Measurements from ENCODE around the gene MPND.

Gene MPND

DNA sequence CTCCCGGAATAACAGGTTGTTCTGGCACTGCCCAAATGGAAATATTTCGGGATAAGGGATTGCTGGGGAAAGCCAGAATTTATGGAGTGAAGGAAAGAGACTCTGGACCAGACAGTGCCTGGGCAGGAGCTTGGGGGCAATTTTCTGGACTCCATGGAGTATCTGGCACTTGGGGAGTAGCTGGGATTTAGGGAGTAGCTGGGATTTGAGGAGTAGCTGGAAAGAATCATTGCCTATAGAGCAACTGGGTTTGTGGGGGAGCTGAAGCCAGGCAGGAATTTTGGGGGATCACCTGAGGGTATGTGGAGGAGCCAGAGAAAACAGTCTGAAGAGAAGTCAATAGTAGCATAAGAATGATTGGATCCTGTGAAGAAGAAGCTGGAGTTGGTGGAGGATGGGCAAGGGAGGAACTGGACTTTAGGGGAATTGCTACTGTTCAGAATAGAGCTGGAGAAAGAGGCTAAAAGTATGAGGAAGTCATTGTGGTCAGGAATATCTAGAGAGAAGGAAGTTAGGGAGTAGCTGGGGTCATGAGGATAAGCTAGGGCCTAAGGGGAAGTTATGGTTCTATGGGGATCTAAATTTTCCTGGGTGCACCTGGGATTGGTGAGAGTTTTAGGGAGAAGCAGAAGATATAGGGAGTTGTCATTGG is 24.2 kb upstream of the MPND start:
- DNase-seq (ENCODE audit: low read depth in 2 of 2) = no peak

DNA sequence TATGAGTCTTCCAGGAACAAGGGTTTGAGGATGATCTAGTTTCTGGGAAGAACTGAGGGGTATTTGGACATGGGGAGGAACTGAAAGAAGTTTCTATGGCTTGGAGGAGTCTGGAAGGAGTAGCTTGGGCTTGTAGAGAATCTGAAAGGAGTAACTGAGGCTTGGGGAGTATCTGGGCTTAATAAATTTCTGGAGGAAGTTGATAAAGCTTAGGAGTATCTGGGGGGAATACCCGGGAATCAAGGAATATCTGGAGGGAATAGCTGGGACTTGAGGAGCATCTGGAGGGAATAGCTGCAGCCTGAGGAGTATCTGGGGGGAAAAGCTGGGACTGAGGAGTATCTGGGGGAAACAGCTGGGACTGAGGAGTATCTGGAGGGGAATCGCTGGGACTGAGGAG is 22.9 kb upstream of the MPND start:
- DNase-seq (ENCODE audit: low read depth in 2 of 2) = no peak

DNA sequence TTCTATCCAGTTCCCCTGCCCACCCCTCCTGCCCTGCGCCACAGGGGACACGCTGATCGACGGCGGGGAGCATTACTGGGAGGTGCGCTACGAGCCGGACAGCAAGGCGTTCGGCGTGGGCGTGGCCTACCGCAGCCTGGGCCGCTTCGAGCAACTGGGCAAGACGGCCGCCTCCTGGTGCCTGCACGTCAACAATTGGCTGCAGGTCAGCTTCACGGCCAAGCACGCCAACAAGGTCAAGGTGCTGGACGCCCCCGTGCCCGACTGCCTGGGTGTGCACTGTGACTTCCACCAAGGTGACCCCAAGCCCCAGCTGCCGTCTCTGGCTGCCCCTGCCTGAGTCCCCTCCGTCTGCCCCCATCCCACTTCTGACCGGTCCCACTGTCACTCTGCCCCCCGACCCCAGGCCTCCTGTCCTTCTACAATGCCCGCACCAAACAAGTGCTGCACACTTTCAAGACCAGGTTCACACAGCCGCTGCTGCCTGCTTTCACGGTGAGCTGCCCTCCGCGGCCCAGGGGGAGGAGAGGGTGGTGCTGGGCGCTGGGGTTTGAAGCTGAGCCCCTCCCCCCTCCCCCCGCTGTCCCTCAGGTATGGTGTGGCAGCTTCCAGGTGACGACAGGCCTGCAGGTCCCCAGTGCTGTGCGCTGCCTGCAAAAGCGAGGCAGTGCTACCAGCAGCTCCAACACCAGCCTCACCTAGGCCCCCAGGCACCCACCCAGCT is 20.3 kb upstream of the MPND start:
- DNase-seq (ENCODE audit: low read depth in 2 of 2) = no peak

DNA sequence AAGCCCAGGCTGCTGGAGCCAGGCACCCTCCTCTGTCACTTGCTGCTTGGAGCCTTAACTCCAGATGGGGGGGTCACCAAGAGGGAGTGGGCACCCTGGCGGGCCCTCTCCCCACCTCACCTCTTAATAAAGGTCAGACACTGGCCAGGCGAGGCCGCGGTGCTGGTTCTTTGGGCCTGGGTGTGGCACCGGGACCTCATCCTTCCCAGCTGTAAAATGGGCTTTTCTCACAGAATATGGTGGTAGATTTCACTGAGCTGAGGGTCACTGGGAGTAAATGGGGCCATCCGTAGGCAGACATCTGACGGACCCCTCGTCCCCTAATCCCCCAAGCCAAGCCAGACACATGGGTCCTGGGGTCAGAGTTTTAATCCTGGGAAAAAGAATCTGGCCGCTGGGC is 19.7 kb upstream of the MPND start:
- DNase-seq (ENCODE audit: low read depth in 2 of 2) = no peak

DNA sequence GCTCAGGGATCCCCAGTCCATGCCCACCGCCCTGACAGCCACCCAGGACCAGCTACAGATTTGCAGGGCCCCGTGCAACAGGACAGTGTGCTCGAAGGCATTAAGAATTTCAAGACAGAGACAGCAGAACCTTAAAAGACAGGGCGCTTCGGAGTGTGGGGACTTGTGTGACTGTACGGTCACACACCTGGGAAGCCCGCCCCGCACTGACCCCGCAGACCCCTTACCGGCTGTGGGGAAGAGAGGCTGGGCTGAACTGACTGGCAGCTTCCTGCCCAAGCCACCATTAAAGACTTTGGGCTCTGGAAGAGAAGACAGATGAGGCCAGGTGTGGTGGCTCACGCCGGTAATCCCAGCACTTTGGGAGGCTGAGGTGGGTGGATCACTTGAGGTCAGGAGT is 19.1 kb upstream of the MPND start:
- DNase-seq (ENCODE audit: low read depth in 2 of 2) = no peak

DNA sequence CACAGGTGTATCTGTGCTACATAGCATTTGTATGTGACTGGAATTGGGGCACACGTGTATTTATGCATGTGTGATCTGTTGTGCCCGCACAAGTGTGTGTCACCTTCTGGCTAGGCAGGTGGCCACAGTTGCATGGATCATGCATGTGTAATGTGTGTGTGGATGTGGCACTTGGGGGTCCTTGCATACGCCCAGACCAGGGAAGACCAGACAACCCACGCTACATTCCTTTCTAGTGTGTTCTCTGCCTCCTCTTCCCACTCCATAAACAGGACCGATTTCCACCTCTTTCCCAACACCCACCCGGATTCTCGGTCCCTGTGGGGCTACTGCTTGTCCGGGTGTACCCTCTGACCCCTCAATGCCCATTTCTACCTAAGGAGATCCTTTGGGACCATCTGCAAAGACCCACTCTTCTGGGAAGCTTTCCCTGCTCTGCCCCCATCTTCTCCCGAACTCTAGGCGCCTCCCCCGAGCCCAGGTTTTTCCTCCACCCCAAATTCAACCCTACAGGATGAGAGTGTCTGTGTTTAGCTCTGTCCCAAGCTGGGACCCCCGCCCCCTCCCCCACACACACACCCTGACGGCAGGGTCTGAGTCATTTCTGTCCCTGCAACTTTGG is 17.0 kb upstream of the MPND start:
- DNase-seq (ENCODE audit: low read depth in 2 of 2) = no peak

DNA sequence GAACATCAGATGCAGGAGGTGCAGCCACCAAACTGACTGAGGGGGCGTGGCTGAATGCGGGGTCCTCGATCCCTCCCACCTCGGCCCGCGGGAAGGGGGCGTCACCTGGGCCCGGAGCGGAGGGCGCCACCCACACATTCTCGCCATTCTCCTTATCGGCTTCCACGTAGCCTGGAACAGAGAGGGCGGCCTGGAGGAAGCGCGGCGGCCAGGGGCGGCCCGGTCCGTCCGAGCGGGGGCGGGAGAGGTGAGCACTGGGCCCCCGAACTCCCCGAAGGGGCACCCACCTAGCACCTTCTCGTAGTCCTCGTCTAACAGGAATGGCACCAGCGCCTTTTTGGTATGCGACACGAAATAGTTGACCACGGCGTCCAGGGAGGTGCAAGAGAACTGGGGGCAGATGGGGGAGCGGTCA is 16.5 kb upstream of the MPND start:
- DNase-seq (ENCODE audit: low read depth in 2 of 2) = no peak

DNA sequence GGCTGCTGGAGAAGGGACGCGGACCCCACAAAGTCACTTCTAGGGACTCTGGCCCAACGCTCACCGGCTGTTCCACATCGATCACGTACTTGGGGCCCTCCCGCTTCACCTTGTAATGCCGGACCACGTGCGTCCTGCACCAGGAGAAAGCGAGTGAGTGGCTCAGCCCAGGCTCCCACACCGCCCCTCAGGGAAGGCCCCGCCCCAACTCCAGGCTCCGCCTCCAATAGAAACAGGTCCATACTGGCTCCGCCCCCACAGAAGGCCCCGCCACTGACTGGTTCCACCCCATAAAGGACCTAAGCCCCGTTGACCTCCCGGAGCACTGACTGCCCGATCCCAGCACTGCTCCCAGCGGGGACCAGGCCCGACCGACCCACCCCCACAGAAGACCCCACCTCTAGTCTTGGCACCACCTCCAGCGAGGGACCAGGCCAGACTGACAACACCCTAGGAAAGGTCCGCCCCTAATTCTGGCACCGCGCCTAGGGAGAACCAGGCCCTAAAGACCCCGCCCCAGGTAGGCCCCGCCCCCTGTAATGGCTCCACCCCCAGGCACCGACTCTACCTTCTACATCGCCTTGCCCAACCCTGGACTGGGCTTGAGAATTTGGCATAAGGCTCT is 16.0 kb upstream of the MPND start:
- DNase-seq (ENCODE audit: low read depth in 2 of 2) = peak; percentile 84 to 85

DNA sequence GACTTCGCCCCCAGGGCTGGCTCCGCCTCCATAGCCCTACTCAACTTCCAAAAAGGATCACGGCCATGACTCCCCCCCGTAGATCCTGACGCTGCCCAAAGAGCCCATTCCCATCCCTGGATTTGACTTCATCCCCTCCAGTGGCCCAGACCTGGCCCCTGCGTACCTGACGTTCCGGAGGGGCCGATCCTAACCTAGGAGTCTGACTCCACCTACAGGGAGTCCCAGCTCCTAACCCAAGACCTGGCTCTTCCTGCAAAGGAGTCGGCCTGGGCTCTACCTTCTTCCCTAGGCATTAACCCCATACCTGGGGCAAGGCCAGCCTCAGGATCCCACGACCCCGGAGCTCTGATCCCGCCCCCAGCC is 15.5 kb upstream of the MPND start:
- no peak for DNase-seq (ENCODE audit: low read depth in 2 of 2)

DNA sequence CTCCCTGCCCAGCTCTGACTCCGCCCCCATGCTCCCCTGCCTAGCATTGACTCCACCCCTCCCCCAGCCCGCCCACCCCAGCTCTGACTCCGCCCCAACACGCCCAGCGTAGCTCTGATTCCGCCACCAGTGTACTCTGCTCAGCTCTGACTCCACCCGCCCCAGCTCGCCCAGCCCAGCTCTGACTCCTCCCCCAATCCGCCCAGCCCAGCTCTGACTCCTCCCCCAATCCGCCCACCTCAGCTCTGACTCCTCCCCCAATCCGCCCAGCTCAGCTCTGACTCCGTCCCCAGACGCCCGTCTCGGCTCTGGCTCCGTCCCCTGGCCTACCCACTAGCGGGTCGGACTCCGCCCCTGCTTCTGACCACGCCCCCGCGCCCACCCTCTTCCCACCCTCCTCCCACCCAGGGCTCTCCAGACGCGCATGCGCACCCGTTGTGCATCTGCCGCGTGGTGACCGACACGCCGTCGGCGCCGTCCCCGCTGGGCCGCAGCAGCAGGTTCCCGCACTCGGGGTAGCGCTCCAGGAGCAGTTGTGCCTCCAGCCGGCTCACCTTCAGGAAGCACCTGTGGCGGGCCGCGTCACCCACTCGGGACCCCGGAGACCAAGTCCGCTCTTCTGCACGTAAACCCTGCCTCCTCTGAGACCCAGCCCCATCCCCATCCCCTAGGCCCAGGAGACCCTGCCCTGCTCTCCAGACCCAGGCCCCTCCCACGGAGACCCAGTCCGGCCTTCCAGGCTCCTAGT is 14.9 kb upstream of the MPND start:
- peak; percentile 95 to 99 for DNase-seq (ENCODE audit: low read depth in 2 of 2)

DNA sequence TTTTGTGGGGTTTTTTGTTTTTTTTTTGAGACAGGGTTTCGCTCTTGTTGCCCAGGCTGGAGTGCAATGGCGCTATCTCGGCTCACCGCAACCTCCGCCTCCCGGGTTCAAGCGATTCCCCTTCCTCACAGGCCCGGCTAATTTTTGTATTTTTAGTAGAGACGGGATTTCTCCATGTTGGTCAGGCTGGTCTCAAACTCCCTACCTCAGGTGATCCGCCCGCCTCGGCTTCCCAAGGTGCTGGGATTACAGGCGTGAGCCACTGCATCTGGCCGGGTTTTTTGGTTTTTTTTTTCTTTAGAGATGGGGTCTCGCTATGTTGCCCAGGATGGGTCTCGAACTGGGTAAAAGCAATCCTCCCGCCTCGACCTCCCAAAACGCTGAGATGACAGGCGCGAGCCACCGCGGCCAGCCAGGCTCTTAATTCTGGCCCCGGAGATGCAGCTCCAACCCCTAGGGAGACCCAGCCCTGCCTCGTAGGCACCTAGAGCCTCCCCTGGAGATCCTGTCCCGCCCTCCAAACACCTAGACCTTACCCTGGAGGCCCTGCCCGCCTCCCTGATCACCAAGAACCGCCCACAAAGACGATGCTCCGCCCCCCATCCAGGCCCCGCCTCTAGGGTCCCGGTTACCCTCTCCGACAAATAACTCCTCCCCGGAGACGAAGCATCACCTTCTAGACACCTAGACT is 14.2 kb upstream of the MPND start:
- peak in 1 of 2 donors; percentile 47 for DNase-seq (ENCODE audit: low read depth in 2 of 2)

DNA sequence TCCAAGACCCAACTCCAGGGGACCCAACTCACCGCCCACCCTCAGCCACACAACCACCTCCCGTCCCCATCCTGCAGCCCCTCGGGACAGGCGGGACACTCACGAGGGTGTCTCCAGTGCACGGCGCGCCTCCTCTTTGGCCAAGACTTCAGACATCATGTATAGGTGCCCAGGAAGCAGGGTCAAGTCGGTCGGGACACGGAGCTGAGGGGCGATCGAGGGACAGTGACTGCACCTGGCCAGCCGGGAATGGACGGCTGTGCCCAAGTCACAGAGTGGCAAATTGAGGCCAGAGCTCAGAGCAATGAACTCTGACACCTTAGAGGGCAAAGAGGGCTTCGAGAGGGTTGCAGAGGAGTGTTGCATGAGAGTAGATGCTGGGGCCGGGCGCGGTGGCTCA is 13.5 kb upstream of the MPND start:
- DNase-seq (ENCODE audit: low read depth in 2 of 2) = no peak

DNA sequence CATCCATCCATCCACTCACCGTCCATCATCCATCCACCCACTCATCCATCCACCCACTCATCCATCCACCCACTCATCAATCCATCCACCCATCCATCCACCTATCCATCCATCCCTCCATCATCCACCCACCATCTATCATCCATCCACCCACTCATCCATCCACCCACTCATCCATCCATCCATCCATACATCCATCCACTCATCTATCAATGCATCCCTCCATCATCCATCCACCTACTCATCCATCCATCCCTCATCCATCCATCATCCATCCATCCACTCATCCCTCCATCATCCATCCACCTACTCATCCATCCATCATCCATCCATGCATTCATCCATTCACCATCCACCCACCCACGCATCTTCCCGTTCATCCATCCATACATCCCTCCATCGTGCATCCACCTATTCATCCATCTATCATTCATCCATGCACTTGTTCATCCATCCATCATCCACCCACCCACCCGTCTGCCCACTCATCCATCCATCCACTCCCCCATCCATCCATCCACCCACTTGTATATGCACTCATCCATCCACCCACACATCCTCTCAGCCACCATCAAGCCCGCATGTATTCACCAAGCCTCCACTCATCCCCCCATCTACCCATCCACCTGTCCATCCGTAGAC is 8.3 kb upstream of the MPND start:
- no peak for DNase-seq (ENCODE audit: low read depth in 2 of 2)

DNA sequence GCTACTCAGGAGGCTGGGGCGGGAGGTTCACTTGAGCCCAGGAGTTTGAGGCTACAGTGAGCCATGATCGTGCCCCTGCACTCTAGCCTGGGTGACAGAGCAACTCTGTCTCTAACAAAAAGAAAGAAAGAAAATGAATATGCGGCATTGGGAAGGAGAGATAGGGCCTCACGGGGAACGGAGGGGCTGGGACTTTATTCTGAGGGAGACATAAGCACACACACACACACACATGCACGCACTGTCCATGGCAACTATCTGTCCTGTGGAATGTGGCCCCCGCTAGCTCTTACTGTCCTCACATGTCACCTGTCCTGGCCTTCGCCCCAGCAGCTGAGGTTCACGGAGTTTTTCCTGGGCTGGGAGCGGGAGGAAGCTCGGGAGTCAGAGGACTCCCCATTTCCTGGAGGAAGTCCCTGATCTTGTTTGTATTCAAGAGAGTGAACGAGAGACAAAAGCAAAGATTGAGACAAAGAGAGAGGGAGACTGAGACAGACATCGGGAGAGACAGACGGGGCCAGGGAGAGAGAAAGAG is 5.4 kb upstream of the MPND start:
- no peak for DNase-seq (ENCODE audit: low read depth in 2 of 2)

DNA sequence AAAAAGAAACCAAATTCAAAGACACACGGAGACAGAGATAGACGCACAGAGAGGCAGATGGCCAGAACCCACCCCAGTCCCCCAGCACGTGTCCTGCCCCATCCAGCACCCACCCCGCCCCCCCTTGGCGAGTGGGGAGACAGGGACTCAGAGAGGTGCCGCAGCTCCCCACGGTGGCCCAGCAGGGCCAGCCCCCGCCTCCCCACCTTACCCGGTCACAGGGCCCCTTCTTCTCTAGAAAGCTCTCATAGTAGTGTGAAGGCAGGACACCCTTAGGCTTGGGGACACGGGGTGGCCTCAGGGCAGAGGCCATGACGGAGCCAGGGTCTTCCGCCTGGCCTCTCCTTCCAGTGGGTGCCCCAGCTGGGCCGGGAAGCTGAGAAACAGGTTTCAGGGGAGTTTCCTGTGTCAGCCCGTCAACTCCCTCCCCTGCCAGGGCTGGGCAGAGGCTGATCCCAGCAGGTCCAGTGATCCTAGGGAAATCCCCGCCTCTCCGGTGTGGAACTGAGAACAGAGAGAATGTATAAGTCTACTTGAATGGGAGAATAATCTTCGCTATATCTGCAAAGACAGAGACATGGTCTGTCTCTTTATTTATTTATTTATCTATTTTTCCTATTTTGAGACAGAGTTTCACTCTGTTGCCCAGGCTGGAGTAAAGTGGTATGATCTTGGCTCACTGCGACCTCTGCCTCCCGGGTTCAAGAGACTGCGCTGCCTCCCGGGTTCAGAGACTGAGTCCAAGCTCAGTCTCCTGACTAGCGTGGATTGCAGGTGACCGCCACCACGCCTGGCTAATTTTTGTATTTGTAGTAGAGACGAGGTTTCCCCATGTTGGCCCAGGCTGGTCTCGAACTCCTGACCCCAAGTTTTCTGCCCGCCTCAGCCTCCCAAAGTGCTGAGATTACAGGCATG is 4.7 kb upstream of the MPND start, which contains the start of gene STAP2:
TSS of gene STAP2 (minus strand) at position 387 of the 915 bp plus-strand sequence. CDS start at position 313, 74 bp downstream.
- peak in 1 of 2 donors; percentile 22 for DNase-seq (ENCODE audit: low read depth in 2 of 2)

DNA sequence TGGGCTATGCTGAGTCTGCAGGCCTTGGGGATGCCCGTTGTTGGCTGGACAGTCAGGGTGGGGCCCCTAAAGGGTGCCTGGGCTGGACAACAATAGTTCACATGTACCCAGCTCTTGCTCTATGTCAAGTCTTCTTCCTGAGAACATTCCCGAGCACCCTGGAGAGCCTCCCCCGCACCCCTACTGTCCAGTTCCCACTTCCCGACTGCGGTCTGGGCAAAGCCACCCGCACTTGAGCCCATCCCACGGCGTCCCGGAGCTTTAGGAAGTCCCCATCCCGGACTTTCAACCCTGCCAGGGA is 1.1 kb upstream of the MPND start:
- no peak for DNase-seq (ENCODE audit: low read depth in 2 of 2)

DNA sequence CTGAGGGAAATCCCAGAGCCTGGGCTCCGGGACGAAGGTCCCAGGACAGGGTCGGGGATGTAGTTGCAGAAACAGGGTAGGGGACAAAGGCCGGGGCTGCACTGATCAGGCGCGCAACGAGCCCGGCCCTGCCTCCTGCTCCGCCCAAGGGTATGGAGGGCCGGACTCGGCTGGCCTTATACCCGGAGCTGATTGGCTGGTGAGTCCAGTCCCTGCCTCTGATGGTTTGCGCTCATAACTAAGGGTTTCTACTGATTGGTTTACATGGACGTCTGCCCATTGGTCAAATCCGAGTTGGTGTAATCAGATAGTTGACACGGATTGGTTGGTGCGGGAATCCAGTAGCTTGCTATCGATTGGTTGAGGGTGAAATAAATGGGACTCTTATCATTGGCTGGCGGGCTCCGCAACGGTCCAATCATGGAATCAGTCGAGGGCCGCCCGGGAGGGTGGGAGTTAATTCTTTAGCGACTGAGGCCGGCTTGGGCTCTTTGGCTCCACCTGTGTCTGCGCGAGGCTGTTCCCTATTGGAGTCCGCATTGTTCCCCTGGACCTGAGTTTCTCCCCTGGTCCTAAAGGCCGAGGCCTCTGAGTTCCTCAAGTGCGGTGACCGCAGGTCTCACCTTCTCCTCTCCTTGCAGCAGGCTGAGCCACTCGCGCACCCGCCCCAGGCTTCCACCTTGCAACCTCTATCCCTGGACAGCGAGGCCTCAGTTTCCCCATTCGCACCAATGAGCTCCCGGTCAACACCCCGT is 570 bp upstream of the MPND start:
- DNase-seq (ENCODE audit: low read depth in 2 of 2) = peak; percentile 90 to 91

DNA sequence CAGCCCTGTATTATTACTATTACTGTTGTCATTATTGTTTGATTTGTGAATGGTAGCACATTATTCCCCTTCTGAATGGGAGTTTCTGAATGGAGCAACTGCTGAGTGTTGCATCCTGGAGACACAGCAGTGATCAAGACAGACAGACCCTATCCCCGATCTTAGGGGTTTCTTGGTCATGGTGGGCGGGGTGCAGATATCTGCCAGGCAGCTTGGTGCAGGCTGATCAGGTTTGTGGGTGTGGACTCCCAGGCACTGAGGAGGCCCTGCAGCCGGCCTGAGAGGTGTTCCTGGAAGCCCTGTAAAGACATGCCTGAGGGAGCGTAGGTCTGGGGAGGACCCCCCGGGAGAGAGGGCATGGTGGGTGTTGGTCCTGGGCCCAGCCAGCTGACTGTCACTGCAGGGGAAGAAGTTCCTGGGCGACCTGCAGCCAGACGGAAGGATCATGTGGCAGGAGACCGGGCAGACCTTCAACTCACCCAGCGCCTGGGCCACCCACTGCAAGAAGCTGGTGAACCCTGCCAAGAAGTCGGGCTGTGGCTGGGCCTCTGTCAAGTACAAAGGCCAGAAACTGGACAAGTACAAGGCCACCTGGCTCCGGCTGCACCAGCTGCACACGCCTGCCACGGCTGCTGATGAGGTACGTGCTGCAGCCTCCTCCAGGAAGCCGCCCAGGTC is 2.1 kb downstream of the MPND start:
- no peak for DNase-seq (ENCODE audit: low read depth in 2 of 2)

All from stimulated activated CD4-positive, alpha-beta T cell treated with anti-CD3 and anti-CD28 coated beads, Interleukin-15, amount 100 ng/mL, for 48 hours (primary cell).